Measurements from ENCODE around the gene POMT2. TPM values are rescaled to one million over a fixed set of nuclear protein-coding genes. Genes with fewer than 3 reads are reported as not detected.
"Not testable (repeated sequence)": the region's sequence is repeated elsewhere in the genome, so short reads cannot be mapped to it uniquely, and the experiment has no call there.

The POMT2 gene
- total RNA-seq, 1 donor from 2014 or later: 46.8 TPM

DNA sequence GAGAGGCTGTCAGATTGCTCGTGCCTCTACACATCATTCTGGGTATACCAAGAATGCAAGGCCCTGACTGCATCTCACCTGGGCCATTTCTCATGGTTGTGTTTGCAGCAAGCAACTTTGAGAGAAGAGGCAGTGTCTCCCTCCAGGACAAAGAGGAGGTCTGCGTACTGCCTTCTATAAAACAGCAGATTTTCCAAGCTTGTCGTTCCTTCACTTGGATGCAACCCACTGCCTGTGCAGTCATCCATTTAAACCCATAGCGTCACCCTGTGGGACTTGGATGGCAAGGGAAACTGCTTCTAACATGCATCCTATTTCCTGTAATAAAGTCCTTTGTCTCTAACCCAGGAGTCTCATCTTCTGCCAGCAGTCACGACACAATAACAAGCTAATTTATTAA lies 1.3 kb downstream of the POMT2 start:
- Mint-ChIP-seq H3K4me1 (peaks cover 61% of the 10 kb centered on the region), H3K4me3 (peak overlapping the region; percentile 95), H3K36me3 (ENCODE audit: low read depth) (no peaks in the 10 kb centered on the region), H3K27ac (ENCODE audit: unreplicated experiment) (no peak overlapping the region), H3K27me3 (ENCODE audit: low read depth) (no peaks in the 10 kb centered on the region), H3K9me3 (no peaks in the 10 kb centered on the region)
- no peak for DNase-seq (ENCODE audit: low read depth, low spot score)
- TF ChIP-seq CTCF (conservative IDR thresholded peaks at IDR 0.05): no peak

DNA sequence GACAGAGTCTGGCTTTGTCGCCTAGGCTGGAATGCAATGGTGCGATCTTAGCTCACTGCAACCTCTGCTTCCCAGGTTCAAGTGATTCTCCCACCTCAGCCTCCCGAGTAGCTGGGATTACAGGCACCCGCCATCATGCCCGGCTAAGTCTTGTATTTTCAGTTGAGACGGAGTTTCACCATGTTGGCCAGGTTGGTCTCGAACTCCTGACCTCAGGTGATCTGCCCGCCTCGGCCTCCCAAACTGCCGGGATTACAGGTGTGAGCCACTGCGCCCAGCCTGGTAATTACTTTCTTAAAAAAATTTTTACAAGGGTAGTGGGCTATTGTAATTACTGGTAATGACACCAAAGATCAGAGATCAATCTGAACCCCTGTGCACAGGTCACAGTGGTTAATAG lies 1.9 kb downstream of the POMT2 start:
- peaks cover 65% of the 10 kb centered on the region for H3K4me1 Mint-ChIP-seq
- H3K4me3 Mint-ChIP-seq: peak overlapping the region; percentile 95
- not testable (repeated sequence) for DNase-seq (ENCODE audit: low read depth, low spot score); H3K27me3 Mint-ChIP-seq (ENCODE audit: low read depth); H3K36me3 Mint-ChIP-seq (ENCODE audit: low read depth); H3K9me3 Mint-ChIP-seq; H3K27ac Mint-ChIP-seq (ENCODE audit: unreplicated experiment)

- Mint-ChIP-seq H3K4me3 (peak overlapping the region; percentile 83), H3K4me1 (peaks cover 67% of the 10 kb centered on the region), H3K27ac (ENCODE audit: unreplicated experiment) (peak overlapping the region; percentile 44), H3K27me3 (ENCODE audit: low read depth) (no peaks in the 10 kb centered on the region), H3K9me3 (no peaks in the 10 kb centered on the region), H3K36me3 (ENCODE audit: low read depth) (no peaks in the 10 kb centered on the region)
- no peak for TF ChIP-seq CTCF (conservative IDR thresholded peaks at IDR 0.05)
- no peak for DNase-seq (ENCODE audit: low read depth, low spot score)
Measured at GRCh38 chr14:77318006-77318553, 2.6 kb downstream of the POMT2 start.

DNA sequence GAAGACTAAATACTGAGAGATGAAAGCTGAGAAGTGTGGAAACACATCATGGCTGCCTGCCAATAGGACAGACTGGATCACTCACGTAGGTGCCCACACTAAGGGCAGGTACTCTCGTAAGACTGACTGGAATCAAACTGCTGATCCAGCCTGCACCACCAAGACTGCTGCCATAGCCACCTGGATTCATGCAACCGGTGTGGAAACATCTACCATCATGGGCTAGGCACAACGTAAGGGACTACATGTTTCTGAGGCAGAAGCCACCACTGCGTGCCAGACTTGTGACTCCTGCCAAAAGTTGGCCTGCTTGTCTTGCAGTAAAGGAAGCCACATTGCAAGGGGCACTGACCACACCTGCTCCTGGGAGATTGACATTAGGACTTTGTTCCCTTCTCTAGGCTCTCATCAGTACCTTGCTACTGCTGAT lies 3.8 kb downstream of the POMT2 start:
- no peak for DNase-seq (ENCODE audit: low read depth, low spot score)
- no peaks in the 10 kb centered on the region for H3K36me3 Mint-ChIP-seq (ENCODE audit: low read depth)
- no peaks in the 10 kb centered on the region for H3K27me3 Mint-ChIP-seq (ENCODE audit: low read depth)
- H3K9me3 Mint-ChIP-seq: no peaks in the 10 kb centered on the region
- TF ChIP-seq CTCF (conservative IDR thresholded peaks at IDR 0.05): no peak
- no peak overlapping the region for H3K4me3 Mint-ChIP-seq
- H3K27ac Mint-ChIP-seq (ENCODE audit: unreplicated experiment): no peak overlapping the region
- H3K4me1 Mint-ChIP-seq: peaks cover 59% of the 10 kb centered on the region

DNA sequence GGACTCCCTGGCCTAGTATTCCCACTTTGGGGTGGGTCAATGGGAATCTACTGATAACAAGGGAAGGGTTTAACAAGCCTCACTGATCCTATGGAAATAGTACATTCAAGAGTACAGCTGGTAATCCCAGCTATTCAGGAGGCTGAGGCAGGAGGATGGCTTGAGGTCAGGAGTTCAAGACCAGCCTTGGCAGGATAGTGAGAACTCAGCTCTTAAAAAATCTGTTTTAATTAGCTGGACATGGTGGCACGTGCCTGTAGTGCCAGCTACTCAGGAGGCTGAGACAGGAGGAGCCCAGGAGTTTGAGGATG lies 4.5 kb downstream of the POMT2 start:
- Mint-ChIP-seq H3K4me1 (peaks cover 57% of the 10 kb centered on the region), H3K27ac (ENCODE audit: unreplicated experiment) (no peak overlapping the region)

More for the DNA sequence above, 4.5 kb downstream of the POMT2 start:
- DNase-seq (ENCODE audit: low read depth, low spot score): no peak
- Mint-ChIP-seq H3K4me3 (peak overlapping the region; percentile 82), H3K27me3 (ENCODE audit: low read depth) (no peaks in the 10 kb centered on the region), H3K9me3 (no peaks in the 10 kb centered on the region), H3K36me3 (ENCODE audit: low read depth) (peaks cover 5% of the 10 kb centered on the region)
- TF ChIP-seq CTCF (conservative IDR thresholded peaks at IDR 0.05): no peak

Measured in neural crest cell (in vitro differentiated cells).